ENCODE measurements around the gene OCSTAMP. TPM values are rescaled to one million over a fixed set of nuclear protein-coding genes. Genes with fewer than 3 reads are reported as not detected.

The OCSTAMP gene
- polyA plus RNA-seq, 1 donor (not counting 4 experiments of a cell fraction or from before 2014, with no cell fraction given): not detected

DNA sequence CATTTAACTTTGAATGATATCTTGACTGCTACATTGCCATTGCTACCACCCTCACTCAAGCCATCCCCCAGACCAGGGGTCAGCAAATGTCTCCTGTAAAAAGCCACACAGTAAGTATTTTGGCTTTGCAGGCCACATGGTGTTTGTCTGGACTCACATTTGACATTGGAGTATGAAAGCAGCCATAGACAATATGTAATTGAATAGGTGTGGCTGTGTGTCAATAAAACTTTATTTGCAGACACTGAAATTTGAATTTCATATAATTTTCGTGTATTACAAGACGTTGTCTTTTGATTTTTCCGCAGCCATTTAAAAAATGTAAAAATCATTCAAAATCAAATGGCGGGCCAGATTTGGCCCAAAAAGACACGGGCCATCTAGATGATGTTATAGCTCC lies 36.3 kb upstream of the OCSTAMP start:
- H3K4me1 ChIP-seq (ENCODE audit: control insufficient read depth, extremely low read depth, insufficient read depth, low read length): no peaks in the 10 kb centered on the region
- FAIRE-seq (no peak), DNase-seq (ENCODE audit: low read depth, low spot score) (no peak)
- no peaks in the 10 kb centered on the region for H3K79me2 ChIP-seq (ENCODE audit: control insufficient read depth, insufficient read depth, low read length)
- dilution Hi-C loops (cut with MboI; ENCODE audit: extremely low pct_ligation_motif_present, low sequenced_read_pairs): no loop called here
- H3K27me3 ChIP-seq (ENCODE audit: control insufficient read depth, extremely low read depth, insufficient read depth, low read length): no peaks in the 10 kb centered on the region
- H3K36me3 ChIP-seq (ENCODE audit: control insufficient read depth in 2 of 2, extremely low read depth in 1 of 2, insufficient read depth in 2 of 2, low read length in 2 of 2): no peaks in the 10 kb centered on the region
- H3K4me3 ChIP-seq (ENCODE audit: control insufficient read depth in 2 of 3, extremely low read depth in 1 of 3, insufficient read depth in 2 of 3, low read depth in 1 of 3, low read length in 3 of 3): no peak overlapping the region
- H3K4me2 ChIP-seq (ENCODE audit: control insufficient read depth, extremely low read depth, insufficient read depth, low read depth, low read length): no peak overlapping the region
- TF ChIP-seq, protein P1, sequence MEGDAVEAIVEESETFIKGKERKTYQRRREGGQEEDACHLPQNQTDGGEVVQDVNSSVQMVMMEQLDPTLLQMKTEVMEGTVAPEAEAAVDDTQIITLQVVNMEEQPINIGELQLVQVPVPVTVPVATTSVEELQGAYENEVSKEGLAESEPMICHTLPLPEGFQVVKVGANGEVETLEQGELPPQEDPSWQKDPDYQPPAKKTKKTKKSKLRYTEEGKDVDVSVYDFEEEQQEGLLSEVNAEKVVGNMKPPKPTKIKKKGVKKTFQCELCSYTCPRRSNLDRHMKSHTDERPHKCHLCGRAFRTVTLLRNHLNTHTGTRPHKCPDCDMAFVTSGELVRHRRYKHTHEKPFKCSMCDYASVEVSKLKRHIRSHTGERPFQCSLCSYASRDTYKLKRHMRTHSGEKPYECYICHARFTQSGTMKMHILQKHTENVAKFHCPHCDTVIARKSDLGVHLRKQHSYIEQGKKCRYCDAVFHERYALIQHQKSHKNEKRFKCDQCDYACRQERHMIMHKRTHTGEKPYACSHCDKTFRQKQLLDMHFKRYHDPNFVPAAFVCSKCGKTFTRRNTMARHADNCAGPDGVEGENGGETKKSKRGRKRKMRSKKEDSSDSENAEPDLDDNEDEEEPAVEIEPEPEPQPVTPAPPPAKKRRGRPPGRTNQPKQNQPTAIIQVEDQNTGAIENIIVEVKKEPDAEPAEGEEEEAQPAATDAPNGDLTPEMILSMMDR (optimal IDR thresholded peaks at IDR 0.05 in 1 of 3, IDR thresholded peaks at IDR 0.05 in 1 of 3, conservative IDR thresholded peaks at IDR 0.05 in 1 of 3; ENCODE audit: extremely low read depth in 1 of 3, insufficient read depth in 2 of 3, low read length in 3 of 3): no peak
- TF ChIP-seq EZH2 (IDR thresholded peaks at IDR 0.05; ENCODE audit: low read length): no peak
- H3K27ac ChIP-seq (ENCODE audit: control insufficient read depth, insufficient read depth, low read length): no peak overlapping the region
- no peaks in the 10 kb centered on the region for H3K9me3 ChIP-seq (ENCODE audit: control insufficient read depth, low read depth, low read length)
- H3K9ac ChIP-seq (ENCODE audit: control insufficient read depth, extremely low read depth, insufficient read depth, low read length): no peak overlapping the region
- no peak overlapping the region for H2AFZ ChIP-seq (ENCODE audit: control insufficient read depth, low read length)
- H3K9me1 ChIP-seq (ENCODE audit: control insufficient read depth, extremely low read depth, insufficient read depth, low read length): no peaks in the 10 kb centered on the region
- no peaks in the 10 kb centered on the region for H4K20me1 ChIP-seq (ENCODE audit: control insufficient read depth, extremely low read depth, insufficient read depth, low read length)

DNA sequence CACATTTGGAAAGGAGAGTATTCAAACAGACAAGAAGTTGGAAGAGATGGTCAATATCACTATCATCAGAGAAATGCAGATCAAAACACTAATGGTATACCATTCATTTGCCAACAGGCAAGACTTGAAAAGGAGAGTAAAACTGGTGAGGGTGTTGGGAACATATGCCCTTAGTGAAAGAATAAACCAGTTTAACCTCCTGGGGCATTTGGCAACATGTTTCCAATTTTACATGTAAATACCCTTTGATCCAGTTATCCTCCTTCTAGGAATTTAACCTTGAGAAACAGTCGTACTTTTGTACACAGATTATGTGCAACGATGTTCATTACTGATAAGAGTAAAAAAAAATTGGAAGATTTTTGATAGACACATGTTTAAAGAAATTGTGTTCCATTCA lies 34.1 kb upstream of the OCSTAMP start:
- H3K36me3 ChIP-seq (ENCODE audit: control insufficient read depth in 2 of 2, extremely low read depth in 1 of 2, insufficient read depth in 2 of 2, low read length in 2 of 2): no peaks in the 10 kb centered on the region
- no peak for TF ChIP-seq EZH2 (IDR thresholded peaks at IDR 0.05; ENCODE audit: low read length)
- TF ChIP-seq, protein P1 (optimal IDR thresholded peaks at IDR 0.05 in 1 of 3, IDR thresholded peaks at IDR 0.05 in 1 of 3, conservative IDR thresholded peaks at IDR 0.05 in 1 of 3; ENCODE audit: extremely low read depth in 1 of 3, insufficient read depth in 2 of 3, low read length in 3 of 3): no peak
- H3K9ac ChIP-seq (ENCODE audit: control insufficient read depth, extremely low read depth, insufficient read depth, low read length): no peak overlapping the region
- H3K27ac ChIP-seq (ENCODE audit: control insufficient read depth, insufficient read depth, low read length): no peak overlapping the region
- no peaks in the 10 kb centered on the region for H4K20me1 ChIP-seq (ENCODE audit: control insufficient read depth, extremely low read depth, insufficient read depth, low read length)
- no peak overlapping the region for H2AFZ ChIP-seq (ENCODE audit: control insufficient read depth, low read length)
- H3K4me3 ChIP-seq (ENCODE audit: control insufficient read depth in 2 of 3, extremely low read depth in 1 of 3, insufficient read depth in 2 of 3, low read depth in 1 of 3, low read length in 3 of 3): no peak overlapping the region
- H3K4me2 ChIP-seq (ENCODE audit: control insufficient read depth, extremely low read depth, insufficient read depth, low read depth, low read length): no peak overlapping the region
- no peaks in the 10 kb centered on the region for H3K9me3 ChIP-seq (ENCODE audit: control insufficient read depth, low read depth, low read length)
- no peaks in the 10 kb centered on the region for H3K79me2 ChIP-seq (ENCODE audit: control insufficient read depth, insufficient read depth, low read length)
- no peaks in the 10 kb centered on the region for H3K9me1 ChIP-seq (ENCODE audit: control insufficient read depth, extremely low read depth, insufficient read depth, low read length)
- no peaks in the 10 kb centered on the region for H3K4me1 ChIP-seq (ENCODE audit: control insufficient read depth, extremely low read depth, insufficient read depth, low read length)
- DNase-seq (ENCODE audit: low read depth, low spot score) (no peak), FAIRE-seq (no peak)
- dilution Hi-C loops (cut with MboI; ENCODE audit: extremely low pct_ligation_motif_present, low sequenced_read_pairs): no loop called here
- H3K27me3 ChIP-seq (ENCODE audit: control insufficient read depth, extremely low read depth, insufficient read depth, low read length): no peaks in the 10 kb centered on the region

Measured in keratinocyte (primary cell).